C4-2B (cell line): ENCODE measurements around the gene NELFCD.

Source experiments
- ZFX ChIP-seq: fragments of 450-650 bp; IDR thresholded peaks from 2 replicates; pipeline ENCODE4 v1.6.1; 2017
- TF ChIP-seq, protein P1 (sequence below): fragments of 450-650 bp; conservative IDR thresholded peaks from 2 replicates; pipeline ENCODE4 v1.5.1; 2017; ENCODE audit warnings: mild to moderate bottlenecking

GRCh38 chr20:58942549-58942948, 38.5 kb upstream of the NELFCD start:
- TF ChIP-seq, protein P1, sequence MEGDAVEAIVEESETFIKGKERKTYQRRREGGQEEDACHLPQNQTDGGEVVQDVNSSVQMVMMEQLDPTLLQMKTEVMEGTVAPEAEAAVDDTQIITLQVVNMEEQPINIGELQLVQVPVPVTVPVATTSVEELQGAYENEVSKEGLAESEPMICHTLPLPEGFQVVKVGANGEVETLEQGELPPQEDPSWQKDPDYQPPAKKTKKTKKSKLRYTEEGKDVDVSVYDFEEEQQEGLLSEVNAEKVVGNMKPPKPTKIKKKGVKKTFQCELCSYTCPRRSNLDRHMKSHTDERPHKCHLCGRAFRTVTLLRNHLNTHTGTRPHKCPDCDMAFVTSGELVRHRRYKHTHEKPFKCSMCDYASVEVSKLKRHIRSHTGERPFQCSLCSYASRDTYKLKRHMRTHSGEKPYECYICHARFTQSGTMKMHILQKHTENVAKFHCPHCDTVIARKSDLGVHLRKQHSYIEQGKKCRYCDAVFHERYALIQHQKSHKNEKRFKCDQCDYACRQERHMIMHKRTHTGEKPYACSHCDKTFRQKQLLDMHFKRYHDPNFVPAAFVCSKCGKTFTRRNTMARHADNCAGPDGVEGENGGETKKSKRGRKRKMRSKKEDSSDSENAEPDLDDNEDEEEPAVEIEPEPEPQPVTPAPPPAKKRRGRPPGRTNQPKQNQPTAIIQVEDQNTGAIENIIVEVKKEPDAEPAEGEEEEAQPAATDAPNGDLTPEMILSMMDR = no peak
- no peak for TF ChIP-seq ZFX
